Gastrocnemius medialis (tissue), 4 donors: Measurements from ENCODE around the gene DLG4.

Source experiments
- CTCF ChIP-seq, 5 experiments: fragments of 450-650 bp in 3 of 5; fragments of 200-600 bp in 2 of 5; sonication (generic) in 2 of 5; IDR thresholded peaks in 4 of 5; conservative IDR thresholded peaks in 1 of 5; 1 replicate in 4 of 5; 2 replicates in 1 of 5; pipeline ENCODE4 v1.5.1; 2016 to 2019; ENCODE audit warnings: antibody characterized with exemption in 5 of 5, mild to moderate bottlenecking in 3 of 5, moderate library complexity in 3 of 5
- POLR2A ChIP-seq, 2 donors: fragments of 450-650 bp; IDR thresholded peaks; one replicate each; pipeline ENCODE4 v1.6.1; 2017; ENCODE audit warnings: antibody characterized with exemption in 2 of 2, mild to moderate bottlenecking in 2 of 2, moderate library complexity in 2 of 2

GRCh38 chr17:7211491-7212273 lies 8.0 kb downstream of the DLG4 start:
- TF ChIP-seq CTCF (IDR thresholded peaks at IDR 0.05 in 4 of 5, conservative IDR thresholded peaks at IDR 0.05 in 1 of 5) (no peak), POLR2A (IDR thresholded peaks at IDR 0.05) (no peak)
